Neutrophil (primary cell): ENCODE results near the gene CST7.
A peak's percentile ranks its signal among the peaks of the same experiment; 100 is the strongest.

Source experiments
- H3K27ac ChIP-seq: fragments of 200-600 bp; sonication (generic); 2 replicates; pipeline ENCODE4 v1.5.1; 2016; ENCODE audit warnings: mild to moderate bottlenecking, moderate library complexity
- H3K27me3 ChIP-seq: fragments of 200-600 bp; sonication (generic); 2 replicates; pipeline ENCODE4 v1.6.0; 2016; ENCODE audit warnings: mild to moderate bottlenecking
- H3K36me3 ChIP-seq: fragments of 200-600 bp; sonication (generic); 2 replicates; pipeline ENCODE4 v1.5.1; 2017
- H3K4me1 ChIP-seq, 2 experiments: fragments of 200-600 bp in 1 of 2; sonication (generic) in 1 of 2; 1 replicate in 1 of 2; 2 replicates in 1 of 2; pipeline versions ENCODE4 v1.5.1 to v1.6.1; 2013 to 2016; ENCODE audit warnings: low read depth in 1 of 2, low read length in 1 of 2, mild to moderate bottlenecking in 1 of 2, moderate library complexity in 1 of 2; ENCODE audit not compliant: control insufficient read depth in 1 of 2, insufficient read depth in 1 of 2
- H3K4me3 ChIP-seq, 2 experiments: fragments of 200-600 bp in 1 of 2; sonication (generic) in 1 of 2; 1 replicate in 1 of 2; 2 replicates in 1 of 2; pipeline ENCODE4 v1.5.1; 2013 to 2016; ENCODE audit warnings: low read depth in 1 of 2, low read length in 1 of 2, mild to moderate bottlenecking in 1 of 2, moderate library complexity in 1 of 2
- H3K9me3 ChIP-seq: fragments of 200-600 bp; sonication (generic); 2 replicates; pipeline ENCODE4 v1.5.1; 2016
- CTCF ChIP-seq: fragments of 200-600 bp; sonication (generic); IDR thresholded peaks from 2 replicates; pipeline ENCODE4 v1.5.1; 2016; ENCODE audit warnings: antibody characterized with exemption

CST7 gene

GRCh38 chr20:24958506-24959385 is 9.7 kb downstream of the CST7 start:
- TF ChIP-seq CTCF: no peak
- Histone ChIP-seq H3K36me3 (peaks cover 91% of the 10 kb centered on the region), H3K9me3 (no peaks in the 10 kb centered on the region), H3K27ac (peak overlapping the region; percentile 59), H3K4me3 (no peak overlapping the region), H3K4me1 (peaks cover 6 to 25% of the 10 kb centered on the region in 2 experiments), H3K27me3 (no peaks in the 10 kb centered on the region)

DNA sequence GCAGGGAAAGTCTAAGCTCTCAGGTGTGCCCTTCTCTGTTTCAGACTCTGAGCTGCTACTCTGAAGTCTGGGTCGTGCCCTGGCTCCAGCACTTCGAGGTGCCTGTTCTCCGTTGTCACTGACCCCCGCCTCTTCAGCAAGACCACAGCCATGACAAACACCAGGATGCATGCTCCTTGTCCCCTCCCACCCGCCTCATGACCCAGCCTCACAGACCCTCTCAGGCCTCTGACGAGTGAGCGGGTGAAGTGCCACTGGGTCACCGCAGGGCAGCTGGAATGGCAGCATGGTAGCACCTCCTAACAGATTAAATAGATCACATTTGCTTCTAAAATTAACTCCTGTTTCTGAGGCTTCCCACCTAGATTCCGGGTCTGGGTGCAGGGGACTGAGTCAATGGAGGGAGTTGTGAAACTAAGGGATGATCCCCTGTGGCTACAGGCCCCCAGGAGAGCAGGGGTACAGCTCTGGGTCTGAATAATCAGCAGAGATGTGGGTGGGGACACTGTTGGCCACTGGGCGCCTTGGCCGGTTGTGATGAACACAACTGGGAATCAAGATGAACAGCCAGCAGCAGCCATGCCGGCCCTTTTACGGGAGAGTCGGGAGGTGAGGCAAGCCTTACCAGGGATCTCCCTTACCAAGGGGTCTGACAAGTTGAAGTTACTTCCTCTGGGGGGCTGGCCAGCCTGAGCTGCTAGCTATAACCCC is 10.7 kb downstream of the CST7 start:
- Histone ChIP-seq H3K4me1 (peaks cover 0 to 15% of the 10 kb centered on the region in 2 experiments), H3K27ac (peak overlapping the region; percentile 68), H3K9me3 (no peaks in the 10 kb centered on the region), H3K4me3 (no peak overlapping the region), H3K27me3 (no peaks in the 10 kb centered on the region), H3K36me3 (peaks cover 94% of the 10 kb centered on the region)
- TF ChIP-seq CTCF: no peak

- no peaks in the 10 kb centered on the region for H3K9me3 ChIP-seq
- H3K4me3 ChIP-seq: no peak overlapping the region
- peaks cover 100% of the 10 kb centered on the region for H3K36me3 ChIP-seq
- no peak for TF ChIP-seq CTCF
- peak overlapping the region; percentile 68 for H3K27ac ChIP-seq
- peaks cover 0 to 9% of the 10 kb centered on the region in 2 experiments for H3K4me1 ChIP-seq
- no peaks in the 10 kb centered on the region for H3K27me3 ChIP-seq
These were observed 11.3 kb downstream of the CST7 start for GRCh38 chr20:24960302-24960801.

DNA sequence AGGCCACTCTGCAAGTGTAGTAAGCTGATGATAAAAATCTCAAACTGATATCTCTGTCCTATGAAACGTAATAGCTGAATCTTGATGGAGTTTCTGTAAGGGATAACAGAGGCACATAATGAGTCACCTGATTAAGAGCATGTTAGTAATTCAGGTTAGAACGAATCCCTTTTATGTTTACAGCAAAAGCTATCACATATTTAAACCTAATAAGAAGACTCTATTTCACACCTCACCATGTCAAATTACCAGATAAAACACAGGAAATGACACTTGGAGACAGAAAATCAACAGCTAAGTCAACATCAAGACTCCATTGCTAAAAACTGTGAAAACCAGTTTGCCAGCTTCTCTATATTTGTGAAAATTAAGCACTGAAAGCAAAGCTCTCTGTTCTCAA is 11.8 kb downstream of the CST7 start:
- H3K9me3 ChIP-seq: no peaks in the 10 kb centered on the region
- H3K27ac ChIP-seq: peak overlapping the region; percentile 68
- H3K4me3 ChIP-seq: no peak overlapping the region
- H3K27me3 ChIP-seq: no peaks in the 10 kb centered on the region
- no peak for TF ChIP-seq CTCF
- peaks cover 0 to 5% of the 10 kb centered on the region in 2 experiments for H3K4me1 ChIP-seq
- H3K36me3 ChIP-seq: peaks cover 100% of the 10 kb centered on the region

DNA sequence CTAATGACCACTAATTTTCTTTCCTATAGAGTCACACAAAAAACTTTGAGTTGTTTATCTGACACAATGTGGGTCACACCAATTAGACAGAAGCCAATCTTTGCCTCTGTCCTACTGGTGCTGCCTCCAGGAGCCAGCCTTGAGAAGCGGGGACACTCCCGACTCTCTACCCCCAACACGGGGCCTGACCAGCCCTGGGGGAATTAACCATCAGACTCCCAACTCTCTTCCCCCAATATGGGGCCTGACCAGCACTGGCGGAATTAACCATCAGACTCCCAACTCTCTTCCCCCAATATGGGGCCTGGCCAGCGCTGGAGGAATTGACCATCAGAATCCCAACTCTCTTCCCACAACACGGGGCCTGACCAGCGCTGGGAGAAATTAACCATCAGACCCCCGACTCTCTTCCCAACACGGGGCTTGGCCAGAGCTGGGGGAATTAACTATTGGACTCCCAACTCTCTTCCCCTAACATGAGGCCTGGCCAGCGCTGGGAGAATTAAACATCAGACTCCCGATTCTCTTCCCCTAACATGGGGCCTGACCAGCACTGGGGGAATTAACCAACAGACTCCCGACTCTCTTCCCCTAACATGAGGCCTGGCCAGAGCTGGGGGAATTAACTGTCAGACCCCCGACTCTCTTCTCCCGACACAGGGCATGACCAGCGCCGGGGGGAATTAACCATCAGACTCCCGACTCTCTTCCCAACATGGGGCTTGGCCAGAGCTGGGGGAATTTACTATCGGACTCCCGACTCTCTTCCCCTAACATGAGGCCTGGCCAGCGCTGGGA is 12.5 kb downstream of the CST7 start:
- H3K4me3 ChIP-seq: no peak overlapping the region
- no peak for TF ChIP-seq CTCF
- H3K4me1 ChIP-seq: no peaks in the 10 kb centered on the region
- H3K36me3 ChIP-seq: peaks cover 100% of the 10 kb centered on the region
- no peaks in the 10 kb centered on the region for H3K27me3 ChIP-seq
- no peaks in the 10 kb centered on the region for H3K9me3 ChIP-seq
- peak overlapping the region; percentile 68 for H3K27ac ChIP-seq
